Suprapubic skin (tissue), 4 donors: ENCODE measurements around the gene PPP1R3D. TPM values are rescaled to one million over a fixed set of nuclear protein-coding genes. Genes with fewer than 3 reads are reported as not detected.

ENCODE experiments used
- DNase-seq, 2 donors: peaks; one replicate each; pipeline ENCODE4 v3.0.0-alpha.2; 2019; ENCODE audit warnings: low spot score in 2 of 2
- H3K27ac ChIP-seq: fragments of 200-600 bp; sonication (generic); one replicate; pipeline ENCODE4 v1.5.1; 2019
- H3K27me3 ChIP-seq: fragments of 200-600 bp; sonication (generic); one replicate; pipeline ENCODE4 v1.5.1; 2019
- H3K36me3 ChIP-seq: fragments of 200-600 bp; sonication (generic); one replicate; pipeline ENCODE4 v1.5.1; 2019
- H3K4me1 ChIP-seq: fragments of 200-600 bp; sonication (generic); one replicate; pipeline ENCODE4 v1.5.1; 2019
- H3K4me3 ChIP-seq: fragments of 200-600 bp; sonication (generic); one replicate; pipeline ENCODE4 v1.5.1; 2019; ENCODE audit warnings: mild to moderate bottlenecking
- H3K9me3 ChIP-seq: fragments of 200-600 bp; sonication (generic); one replicate; pipeline ENCODE4 v1.5.1; 2019
- EP300 ChIP-seq: sonication (generic); formaldehyde crosslinking; IDR thresholded peaks from one replicate; pipeline ENCODE4 v1.6.1; 2017; ENCODE audit warnings: antibody characterized with exemption
- POLR2A ChIP-seq, 2 donors: fragments of 450-650 bp; IDR thresholded peaks; one replicate each; pipeline ENCODE4 v1.6.1; 2017; ENCODE audit warnings: antibody characterized with exemption in 2 of 2, mild to moderate bottlenecking in 2 of 2, moderate library complexity in 2 of 2
- POLR2AphosphoS5 ChIP-seq, 3 donors: sonication (generic); formaldehyde crosslinking; IDR thresholded peaks; one replicate each; pipeline ENCODE4 v1.6.1; 2017; ENCODE audit warnings: antibody characterized with exemption in 3 of 3
- WGBS: methylation state at CpG from one replicate; pipeline ENCODE4 v1.1.5; 2018; 5-methylcytosine and 5-hydroxymethylcytosine counted together
- total RNA-seq, 4 donors: library from RNA; depleted of rRNA; stranded (reverse); fragments of >200 nt; gene quantifications; one replicate each; pipeline ENCODE4 v1.1.0, GENCODE V29; 2016
- TF ChIP-seq, protein P1 (sequence below), 2 donors: fragments of 200-600 bp in 1 of 2; fragments of 450-650 bp in 1 of 2; sonication (generic) in 1 of 2; IDR thresholded peaks; one replicate each; pipeline ENCODE4 v1.5.1; 2016 to 2019; ENCODE audit warnings: antibody characterized with exemption in 2 of 2, mild to moderate bottlenecking in 1 of 2, moderate library complexity in 1 of 2

Gene PPP1R3D
- total RNA-seq, 4 donors from 2014 or later: 7.3 to 16.9 (median 12.8) TPM

DNA sequence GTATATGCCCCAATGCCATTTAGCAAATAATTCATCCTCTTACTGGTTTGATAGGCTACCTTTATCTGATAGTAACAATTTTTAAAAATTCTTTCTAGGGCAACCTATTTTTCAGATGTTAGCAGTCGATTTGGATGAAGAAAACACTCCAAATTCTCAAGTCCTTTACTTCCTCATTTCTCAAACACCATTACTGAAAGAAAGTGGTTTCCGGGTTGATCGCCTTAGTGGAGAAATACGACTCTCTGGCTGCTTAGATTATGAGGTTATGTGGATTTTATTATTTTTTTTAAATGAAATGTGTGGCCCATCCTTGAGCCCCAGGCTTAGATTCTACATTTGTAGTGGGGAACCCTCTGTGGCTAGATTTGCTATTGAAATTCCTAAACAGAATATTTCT lies 44.4 kb upstream of the PPP1R3D start:
- WGBS: 86% methylated on average over 4 of the region's 4 CpGs

DNA sequence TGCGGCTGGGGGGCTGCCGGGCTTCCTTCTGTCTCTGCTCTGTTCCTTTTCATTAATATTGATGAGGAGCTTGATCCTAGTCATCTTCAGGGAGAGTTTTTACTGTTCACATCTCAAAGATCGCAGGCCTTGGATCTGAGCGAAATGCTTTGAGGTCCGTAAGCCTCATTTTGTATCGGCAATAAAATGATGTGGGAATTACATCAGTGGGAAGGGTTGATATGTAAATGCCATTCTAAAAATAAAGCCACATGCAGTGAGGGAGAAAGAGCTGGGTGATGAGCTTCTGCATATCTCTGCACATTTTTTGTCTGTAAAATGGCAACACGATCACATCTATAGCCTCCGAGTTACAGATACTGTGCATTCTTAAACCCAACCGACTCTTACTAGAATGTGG lies 43.0 kb upstream of the PPP1R3D start:
- H3K4me3 ChIP-seq: no peak overlapping the region
- WGBS: 91% methylated on average over 9 of the region's 9 CpGs
- no peaks in the 10 kb centered on the region for H3K27me3 ChIP-seq
- H3K4me1 ChIP-seq: no peaks in the 10 kb centered on the region
- H3K27ac ChIP-seq: no peak overlapping the region
- TF ChIP-seq POLR2A (IDR thresholded peaks at IDR 0.05): no peak
- no peak for TF ChIP-seq POLR2AphosphoS5 (IDR thresholded peaks at IDR 0.05)
- TF ChIP-seq, protein P1, sequence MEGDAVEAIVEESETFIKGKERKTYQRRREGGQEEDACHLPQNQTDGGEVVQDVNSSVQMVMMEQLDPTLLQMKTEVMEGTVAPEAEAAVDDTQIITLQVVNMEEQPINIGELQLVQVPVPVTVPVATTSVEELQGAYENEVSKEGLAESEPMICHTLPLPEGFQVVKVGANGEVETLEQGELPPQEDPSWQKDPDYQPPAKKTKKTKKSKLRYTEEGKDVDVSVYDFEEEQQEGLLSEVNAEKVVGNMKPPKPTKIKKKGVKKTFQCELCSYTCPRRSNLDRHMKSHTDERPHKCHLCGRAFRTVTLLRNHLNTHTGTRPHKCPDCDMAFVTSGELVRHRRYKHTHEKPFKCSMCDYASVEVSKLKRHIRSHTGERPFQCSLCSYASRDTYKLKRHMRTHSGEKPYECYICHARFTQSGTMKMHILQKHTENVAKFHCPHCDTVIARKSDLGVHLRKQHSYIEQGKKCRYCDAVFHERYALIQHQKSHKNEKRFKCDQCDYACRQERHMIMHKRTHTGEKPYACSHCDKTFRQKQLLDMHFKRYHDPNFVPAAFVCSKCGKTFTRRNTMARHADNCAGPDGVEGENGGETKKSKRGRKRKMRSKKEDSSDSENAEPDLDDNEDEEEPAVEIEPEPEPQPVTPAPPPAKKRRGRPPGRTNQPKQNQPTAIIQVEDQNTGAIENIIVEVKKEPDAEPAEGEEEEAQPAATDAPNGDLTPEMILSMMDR (IDR thresholded peaks at IDR 0.05): no peak
- no peak for TF ChIP-seq EP300
- no peaks in the 10 kb centered on the region for H3K36me3 ChIP-seq
- no peaks in the 10 kb centered on the region for H3K9me3 ChIP-seq
- no peak for DNase-seq

More for the DNA sequence above, 44.4 kb upstream of the PPP1R3D start:
- no peak for DNase-seq
- TF ChIP-seq POLR2A (IDR thresholded peaks at IDR 0.05) (no peak), POLR2AphosphoS5 (IDR thresholded peaks at IDR 0.05) (no peak), EP300 (no peak)
- TF ChIP-seq, protein P1 (IDR thresholded peaks at IDR 0.05): no peak
- Histone ChIP-seq H3K4me1 (no peaks in the 10 kb centered on the region), H3K9me3 (no peaks in the 10 kb centered on the region), H3K27ac (no peak overlapping the region), H3K36me3 (no peaks in the 10 kb centered on the region), H3K4me3 (no peak overlapping the region), H3K27me3 (no peaks in the 10 kb centered on the region)

DNA sequence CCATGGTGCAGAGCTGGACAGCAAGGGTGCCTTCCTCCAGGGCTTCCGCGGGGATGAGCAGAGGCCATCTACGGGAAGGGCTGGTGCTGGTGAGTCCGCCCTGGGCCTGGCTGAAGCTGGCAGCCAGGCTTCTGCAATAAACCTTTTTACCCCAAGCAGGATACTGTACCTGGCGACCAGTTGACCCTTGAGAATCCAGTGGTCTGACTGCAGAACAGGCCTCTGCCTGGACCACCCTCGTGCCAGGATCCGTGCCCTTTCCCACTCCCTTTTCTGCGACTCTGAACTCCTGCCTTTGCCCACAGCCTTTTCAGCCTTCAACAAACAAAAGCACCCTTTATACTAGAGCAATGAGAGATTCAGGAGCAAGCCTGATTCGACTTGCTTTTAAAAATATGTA lies 37.0 kb upstream of the PPP1R3D start:
- no peaks in the 10 kb centered on the region for H3K9me3 ChIP-seq
- no peak for DNase-seq
- no peaks in the 10 kb centered on the region for H3K36me3 ChIP-seq
- no peaks in the 10 kb centered on the region for H3K27me3 ChIP-seq
- no peak overlapping the region for H3K4me3 ChIP-seq
- H3K27ac ChIP-seq: no peak overlapping the region
- no peaks in the 10 kb centered on the region for H3K4me1 ChIP-seq
- no peak for TF ChIP-seq POLR2A (IDR thresholded peaks at IDR 0.05)
- 85% methylated on average over 9 of the region's 9 CpGs for WGBS

DNA sequence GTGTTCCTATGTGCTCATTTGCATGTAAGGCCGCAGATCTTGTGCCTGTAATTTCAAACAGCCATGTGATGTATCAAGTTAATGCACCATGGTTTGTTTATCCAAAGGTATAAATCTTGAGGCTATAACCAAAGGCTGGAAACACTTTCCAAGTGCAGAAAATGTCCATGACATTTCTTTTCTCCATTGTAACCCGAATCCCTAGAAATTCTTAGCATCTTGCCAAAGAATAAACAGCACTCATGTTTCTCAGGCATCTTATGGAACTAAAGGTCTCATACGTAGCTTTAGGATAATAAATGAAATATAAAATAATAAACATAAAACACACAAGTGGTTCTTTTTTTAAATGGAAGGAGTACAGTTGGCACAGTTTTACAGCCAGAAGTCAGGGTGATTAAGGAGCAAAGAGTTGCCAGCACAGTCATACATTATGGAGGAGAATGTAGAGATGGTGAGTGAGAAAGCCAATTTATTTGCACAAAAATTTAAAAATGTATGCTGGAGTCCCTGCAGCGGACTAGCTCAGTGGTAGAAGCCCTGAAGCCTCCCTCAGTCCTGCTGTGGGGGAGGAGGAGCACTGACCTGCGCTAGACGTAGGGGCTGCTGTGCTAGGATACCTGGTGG lies 36.2 kb upstream of the PPP1R3D start:
- no peak for DNase-seq
- WGBS: 83% methylated on average over 6 of the region's 6 CpGs

DNA sequence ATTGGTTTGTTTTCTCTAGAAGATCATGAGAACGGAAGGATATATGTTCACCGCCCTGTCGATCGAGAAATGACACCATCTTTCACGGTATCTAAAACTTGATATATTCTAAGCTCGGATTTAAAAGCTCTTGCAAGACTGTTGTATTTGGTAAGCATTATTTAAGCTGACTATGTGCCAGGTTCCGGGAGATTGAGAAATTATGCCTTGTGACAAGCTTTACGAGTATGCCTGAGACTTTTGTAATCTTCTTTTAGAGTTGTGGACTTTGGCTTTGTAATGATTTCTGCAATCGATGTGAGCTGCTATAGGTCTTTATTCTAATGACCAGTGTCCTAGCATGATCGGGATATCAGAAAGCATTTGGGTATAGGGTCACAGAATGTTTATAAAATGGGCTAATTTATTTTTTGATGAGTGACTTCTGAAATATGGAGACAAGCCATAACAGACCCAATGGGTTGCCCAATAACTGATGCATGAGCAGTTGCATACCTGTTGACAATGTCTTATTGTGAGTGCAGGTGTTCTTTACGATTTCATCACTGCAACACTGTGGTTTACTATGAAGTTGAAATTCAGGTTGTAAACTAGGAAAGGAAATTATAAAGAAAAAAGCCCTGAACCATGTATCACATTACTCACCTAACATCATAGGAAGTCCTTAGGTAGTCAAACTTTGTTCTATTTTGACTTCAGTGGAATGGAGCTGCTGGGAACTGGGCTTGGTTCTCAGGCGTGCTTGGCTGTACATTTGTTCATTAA lies 32.1 kb upstream of the PPP1R3D start:
- H3K4me3 ChIP-seq: no peak overlapping the region
- H3K4me1 ChIP-seq: no peaks in the 10 kb centered on the region
- 77% methylated on average over 12 of the region's 12 CpGs for WGBS
- no peaks in the 10 kb centered on the region for H3K36me3 ChIP-seq
- no peak for TF ChIP-seq EP300
- TF ChIP-seq POLR2AphosphoS5 (IDR thresholded peaks at IDR 0.05): no peak
- TF ChIP-seq POLR2A (IDR thresholded peaks at IDR 0.05): no peak
- TF ChIP-seq, protein P1 (IDR thresholded peaks at IDR 0.05): no peak
- no peaks in the 10 kb centered on the region for H3K9me3 ChIP-seq
- H3K27ac ChIP-seq: peak overlapping the region; percentile 60
- DNase-seq: no peak
- H3K27me3 ChIP-seq: no peaks in the 10 kb centered on the region

More for the DNA sequence above, 36.2 kb upstream of the PPP1R3D start:
- H3K27ac ChIP-seq: no peak overlapping the region
- TF ChIP-seq, protein P1 (IDR thresholded peaks at IDR 0.05): no peak
- TF ChIP-seq EP300: no peak
- TF ChIP-seq POLR2A (IDR thresholded peaks at IDR 0.05): no peak
- no peak for TF ChIP-seq POLR2AphosphoS5 (IDR thresholded peaks at IDR 0.05)
- no peaks in the 10 kb centered on the region for H3K4me1 ChIP-seq
- H3K27me3 ChIP-seq: no peaks in the 10 kb centered on the region
- no peak overlapping the region for H3K4me3 ChIP-seq
- H3K36me3 ChIP-seq: no peaks in the 10 kb centered on the region
- no peaks in the 10 kb centered on the region for H3K9me3 ChIP-seq
